Activated T-cell treated with anti-CD3 and anti-CD28 coated beads for 1 hour (primary cell): ENCODE measurements around the gene SMURF2.
A peak's percentile ranks its signal among the peaks of the same experiment; 100 is the strongest.
"Not testable (repeated sequence)": the region's sequence is repeated elsewhere in the genome, so short reads cannot be mapped to it uniquely, and the experiment has no call there.

Experiments
- DNase-seq: peaks from one replicate; pipeline ENCODE4 v3.0.0-alpha.2; 2020; ENCODE audit warnings: low read depth

The SMURF2 gene

GRCh38 chr17:64630309-64631223 lies 31.5 kb downstream of the SMURF2 start:
- no peak for DNase-seq

- DNase-seq: no peak
Observed at GRCh38 chr17:64628641-64629040, 33.5 kb downstream of the SMURF2 start.

- no peak for DNase-seq
Observed at GRCh38 chr17:64627797-64628196, 34.3 kb downstream of the SMURF2 start.

- no peak for DNase-seq
Observed at GRCh38 chr17:64626827-64627226, 35.3 kb downstream of the SMURF2 start.

GRCh38 chr17:64625541-64625940 lies 36.6 kb downstream of the SMURF2 start:
- DNase-seq: no peak

GRCh38 chr17:64622931-64623654 lies 39.0 kb downstream of the SMURF2 start:
- DNase-seq: no peak

GRCh38 chr17:64621772-64622171 lies 40.3 kb downstream of the SMURF2 start:
- DNase-seq: no peak

- DNase-seq: no peak
Observed at GRCh38 chr17:64618848-64619247, 43.3 kb downstream of the SMURF2 start.

- DNase-seq: no peak
Observed at GRCh38 chr17:64617125-64617780, 44.9 kb downstream of the SMURF2 start.

GRCh38 chr17:64615028-64615677 lies 47.0 kb downstream of the SMURF2 start:
- no peak for DNase-seq

- no peak for DNase-seq
Observed at GRCh38 chr17:64614266-64615027, 47.7 kb downstream of the SMURF2 start.

- no peak for DNase-seq
Observed at GRCh38 chr17:64611369-64611768, 50.7 kb downstream of the SMURF2 start.

- DNase-seq: not testable (repeated sequence)
Observed at GRCh38 chr17:64610244-64610643, 51.9 kb downstream of the SMURF2 start.

- DNase-seq: no peak
Observed at GRCh38 chr17:64608571-64608981, 53.5 kb downstream of the SMURF2 start.

GRCh38 chr17:64607862-64608565 lies 54.1 kb downstream of the SMURF2 start:
- no peak for DNase-seq

GRCh38 chr17:64604532-64604931 lies 57.6 kb downstream of the SMURF2 start:
- DNase-seq: not testable (repeated sequence)

- no peak for DNase-seq
Observed at GRCh38 chr17:64603987-64604386, 58.1 kb downstream of the SMURF2 start.

- no peak for DNase-seq
Observed at GRCh38 chr17:64599827-64600226, 62.3 kb downstream of the SMURF2 start.

GRCh38 chr17:64599187-64599676 lies 62.9 kb downstream of the SMURF2 start:
- DNase-seq: peak; percentile 31

- no peak for DNase-seq
Observed at GRCh38 chr17:64598672-64599071, 63.4 kb downstream of the SMURF2 start.

GRCh38 chr17:64596988-64597387 lies 65.1 kb downstream of the SMURF2 start:
- no peak for DNase-seq
